ENCODE measurements around the gene NR1D1.
A peak's percentile ranks its signal among the peaks of the same experiment; 100 is the strongest.

NR1D1 gene

GRCh38 chr17:40123811-40124114 is 23.4 kb upstream of the NR1D1 start:
- H3K4me3 ChIP-seq (replicated peaks; ENCODE audit: insufficient read depth, low read length): peak overlapping the region; percentile 88
- no peak for TF ChIP-seq CTCF (IDR thresholded peaks at IDR 0.05; ENCODE audit: insufficient read depth, low read length)
- no peak for TF ChIP-seq POLR2AphosphoS5 (IDR thresholded peaks at IDR 0.05; ENCODE audit: low read depth)
- TF ChIP-seq GABPA (IDR thresholded peaks at IDR 0.05; ENCODE audit: low read depth): no peak
- H3K27ac ChIP-seq (replicated peaks): peak overlapping the region; percentile 90

GRCh38 chr17:40122999-40123810 is 22.8 kb upstream of the NR1D1 start:
- TF ChIP-seq SPI1 (IDR thresholded peaks at IDR 0.05; ENCODE audit: borderline replicate concordance, low read depth): peak; percentile 29; the same call in 1 of the 2 replicates
- TF ChIP-seq CTCF (IDR thresholded peaks at IDR 0.05; ENCODE audit: insufficient read depth, low read length): no peak
- no peak for TF ChIP-seq GABPA (IDR thresholded peaks at IDR 0.05; ENCODE audit: low read depth)
- no peak for TF ChIP-seq REST (IDR thresholded peaks at IDR 0.05; ENCODE audit: insufficient replicate concordance, low read depth)
- no peak; the same call in 1 of the 2 replicates for TF ChIP-seq POLR2AphosphoS5 (IDR thresholded peaks at IDR 0.05; ENCODE audit: low read depth)
- no peaks in the 10 kb centered on the region for H3K27me3 ChIP-seq (ENCODE audit: insufficient read depth, poor library complexity, severe bottlenecking)
- H3K27ac ChIP-seq (replicated peaks): peak overlapping the region; percentile 90
- H3K4me3 ChIP-seq (replicated peaks; ENCODE audit: insufficient read depth, low read length): peak overlapping the region; percentile 88
- DNase-seq (ENCODE audit: low read depth in 1 of 2, low spot score in 1 of 2): peak in 1 of 2 experiments; percentile 58

More at GRCh38 chr17:40123811-40124114, 23.4 kb upstream of the NR1D1 start:
- DNase-seq (ENCODE audit: low read depth in 1 of 2, low spot score in 1 of 2): no peak
- H3K27me3 ChIP-seq (ENCODE audit: insufficient read depth, poor library complexity, severe bottlenecking): no peaks in the 10 kb centered on the region

GRCh38 chr17:40122136-40122998 is 22.0 kb upstream of the NR1D1 start:
- peak in 1 of 2 experiments; percentile 32 for DNase-seq (ENCODE audit: low read depth in 1 of 2, low spot score in 1 of 2)
- no peaks in the 10 kb centered on the region for H3K27me3 ChIP-seq (ENCODE audit: insufficient read depth, poor library complexity, severe bottlenecking)
- no peak for TF ChIP-seq CTCF (IDR thresholded peaks at IDR 0.05; ENCODE audit: insufficient read depth, low read length)
- peak; percentile 47; the same call in 1 of the 2 replicates for TF ChIP-seq SPI1 (IDR thresholded peaks at IDR 0.05; ENCODE audit: borderline replicate concordance, low read depth)
- peak overlapping the region; percentile 97 for H3K27ac ChIP-seq (replicated peaks)
- H3K4me3 ChIP-seq (replicated peaks; ENCODE audit: insufficient read depth, low read length): peak overlapping the region; percentile 88

GRCh38 chr17:40121181-40122135 is 21.1 kb upstream of the NR1D1 start, which contains the start of gene MSL1:
MSL1 (plus strand) TSS chr17:40121971; CDS start chr17:40122613, 642 bp downstream.
- peak within 1 kb of the TSS; percentile 97 for H3K27ac ChIP-seq (replicated peaks)
- H3K4me3 ChIP-seq (replicated peaks; ENCODE audit: insufficient read depth, low read length): peak within 1 kb of the TSS; percentile 88
- peak in 1 of 2 experiments; percentile 81 for DNase-seq (ENCODE audit: low read depth in 1 of 2, low spot score in 1 of 2)
- no peaks in the 10 kb centered on the region for H3K27me3 ChIP-seq (ENCODE audit: insufficient read depth, poor library complexity, severe bottlenecking)
- peak; percentile 46; the same call in 1 of the 2 replicates for TF ChIP-seq POLR2AphosphoS5 (IDR thresholded peaks at IDR 0.05; ENCODE audit: low read depth)
- no peak for TF ChIP-seq REST (IDR thresholded peaks at IDR 0.05; ENCODE audit: insufficient replicate concordance, low read depth)

Data from HL-60 (cell line).